AG10803 (cell line): Measurements from ENCODE around the gene CA10.

Experiments used
- DNase-seq: peaks from one replicate; pipeline ENCODE4 v3.0.0; 2010; ENCODE audit warnings: low read depth
- H3K4me3 ChIP-seq: 2 replicates; pipeline ENCODE4 v1.5.1; 2011; ENCODE audit warnings: mild to moderate bottlenecking, low read length, control low read depth
- CTCF ChIP-seq: conservative IDR thresholded peaks from 2 replicates; pipeline ENCODE4 v1.5.1; 2011; ENCODE audit warnings: mild to moderate bottlenecking, low read length, control low read depth, inconsistent platforms

Gene CA10

GRCh38 chr17:52030052-52030451 is 128.5 kb downstream of the CA10 start:
- DNase-seq: no peak
- TF ChIP-seq CTCF: no peak
- no peak overlapping the region for H3K4me3 ChIP-seq

GRCh38 chr17:52027620-52028295 is 130.8 kb downstream of the CA10 start:
- DNase-seq: peak; percentile 63
- no peak for TF ChIP-seq CTCF
- H3K4me3 ChIP-seq: no peak overlapping the region

- H3K4me3 ChIP-seq: no peak overlapping the region
- no peak for TF ChIP-seq CTCF
- DNase-seq: no peak
Observed at GRCh38 chr17:52027081-52027480, 131.4 kb downstream of the CA10 start.

GRCh38 chr17:52026075-52026474 is 132.4 kb downstream of the CA10 start:
- no peak for TF ChIP-seq CTCF
- no peak overlapping the region for H3K4me3 ChIP-seq
- peak; percentile 5 for DNase-seq

GRCh38 chr17:52025236-52025635 is 133.3 kb downstream of the CA10 start:
- no peak overlapping the region for H3K4me3 ChIP-seq
- no peak for TF ChIP-seq CTCF
- peak; percentile 43 for DNase-seq

- no peak for TF ChIP-seq CTCF
- H3K4me3 ChIP-seq: no peak overlapping the region
- DNase-seq: peak; percentile 30
Observed at GRCh38 chr17:52024300-52024870, 134.1 kb downstream of the CA10 start.

- DNase-seq: no peak
- H3K4me3 ChIP-seq: no peak overlapping the region
- no peak for TF ChIP-seq CTCF
Observed at GRCh38 chr17:52011064-52011463, 147.4 kb downstream of the CA10 start.
